Tibial artery (tissue), 4 donors: ENCODE results near the gene DYSF.

ENCODE experiments used
- DNase-seq, 2 donors: peaks; one replicate each; pipeline ENCODE4 v3.0.0-alpha.2; 2019
- H3K27ac ChIP-seq, 2 donors: fragments of 200-600 bp; sonication (generic) in 1 of 2; 1 replicate in 1 of 2; 2 replicates in 1 of 2; pipeline ENCODE4 v1.5.1; 2018 to 2019; ENCODE audit warnings: mild to moderate bottlenecking in 1 of 2
- H3K27me3 ChIP-seq, 2 donors: fragments of 200-600 bp; sonication (generic) in 1 of 2; one replicate each; pipeline versions ENCODE4 v1.5.1 to v1.6.0; 2016 to 2019
- H3K36me3 ChIP-seq, 3 donors: fragments of 200-600 bp; sonication (generic) in 2 of 3; one replicate each; pipeline ENCODE4 v1.5.1; 2016 to 2019; ENCODE audit warnings: mild to moderate bottlenecking in 2 of 3
- H3K4me1 ChIP-seq, 4 donors: fragments of 200-600 bp; sonication (generic) in 2 of 4; 1 replicate in 3 of 4; 2 replicates in 1 of 4; pipeline ENCODE4 v1.5.1; 2016 to 2019
- H3K4me3 ChIP-seq, 2 donors: fragments of 200-600 bp; sonication (generic) in 1 of 2; 1 replicate in 1 of 2; 2 replicates in 1 of 2; pipeline ENCODE4 v1.5.1; 2018 to 2019; ENCODE audit warnings: mild to moderate bottlenecking in 2 of 2
- H3K9me3 ChIP-seq, 3 donors: fragments of 200-600 bp; sonication (generic) in 1 of 3; one replicate each; pipeline ENCODE4 v1.5.1; 2016 to 2019
- intact Hi-C: fragments of 100-400 bp; cut with DNase I; formaldehyde crosslinking; loops from one replicate; pipeline ENCODE4 v1.15.0; 2023; ENCODE audit warnings: low total_unique reads
- TF ChIP-seq, protein P1 (sequence below), 2 experiments: fragments of 200-600 bp in 1 of 2; fragments of 450-650 bp in 1 of 2; IDR thresholded peaks; one replicate each; pipeline ENCODE4 v1.5.1; 2017 to 2019; ENCODE audit warnings: antibody characterized with exemption in 2 of 2, mild to moderate bottlenecking in 1 of 2, moderate library complexity in 1 of 2

Gene DYSF

DNA sequence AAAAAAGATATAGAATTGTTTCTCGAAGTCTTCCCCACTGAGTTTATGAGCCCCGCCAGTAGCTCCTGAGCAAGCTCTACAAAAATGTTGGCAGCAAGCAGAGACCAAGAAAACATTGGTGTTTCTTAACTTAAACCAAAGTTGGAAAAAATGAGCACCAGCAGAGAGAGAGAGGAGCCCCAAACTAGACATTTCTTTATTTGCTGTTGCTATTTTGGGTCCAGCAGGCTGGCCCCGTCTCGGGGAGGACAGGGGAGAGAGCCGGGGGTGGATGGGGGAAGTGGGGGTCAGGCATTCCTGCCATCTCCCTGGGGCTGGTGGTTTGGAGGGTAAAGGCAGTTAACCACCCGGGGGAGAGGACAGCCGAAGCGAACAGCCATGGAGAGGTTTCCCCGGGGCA is 113.0 kb downstream of the DYSF start:
- TF ChIP-seq, protein P1, sequence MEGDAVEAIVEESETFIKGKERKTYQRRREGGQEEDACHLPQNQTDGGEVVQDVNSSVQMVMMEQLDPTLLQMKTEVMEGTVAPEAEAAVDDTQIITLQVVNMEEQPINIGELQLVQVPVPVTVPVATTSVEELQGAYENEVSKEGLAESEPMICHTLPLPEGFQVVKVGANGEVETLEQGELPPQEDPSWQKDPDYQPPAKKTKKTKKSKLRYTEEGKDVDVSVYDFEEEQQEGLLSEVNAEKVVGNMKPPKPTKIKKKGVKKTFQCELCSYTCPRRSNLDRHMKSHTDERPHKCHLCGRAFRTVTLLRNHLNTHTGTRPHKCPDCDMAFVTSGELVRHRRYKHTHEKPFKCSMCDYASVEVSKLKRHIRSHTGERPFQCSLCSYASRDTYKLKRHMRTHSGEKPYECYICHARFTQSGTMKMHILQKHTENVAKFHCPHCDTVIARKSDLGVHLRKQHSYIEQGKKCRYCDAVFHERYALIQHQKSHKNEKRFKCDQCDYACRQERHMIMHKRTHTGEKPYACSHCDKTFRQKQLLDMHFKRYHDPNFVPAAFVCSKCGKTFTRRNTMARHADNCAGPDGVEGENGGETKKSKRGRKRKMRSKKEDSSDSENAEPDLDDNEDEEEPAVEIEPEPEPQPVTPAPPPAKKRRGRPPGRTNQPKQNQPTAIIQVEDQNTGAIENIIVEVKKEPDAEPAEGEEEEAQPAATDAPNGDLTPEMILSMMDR (IDR thresholded peaks at IDR 0.05), result no peak
- Histone ChIP-seq H3K9me3 (no peaks in the 10 kb centered on the region), H3K27me3 (no peaks in the 10 kb centered on the region), H3K36me3 (peaks cover 0 to 10% (median 8%) of the 10 kb centered on the region in 3 donors), H3K4me1 (peaks cover 0 to 48% (median 16%) of the 10 kb centered on the region in 4 donors), H3K27ac (peak overlapping the region; percentile 67 to 69), H3K4me3 (no peak overlapping the region)
- DNase-seq, result no peak
- intact Hi-C loops, result no loop called here

DNA sequence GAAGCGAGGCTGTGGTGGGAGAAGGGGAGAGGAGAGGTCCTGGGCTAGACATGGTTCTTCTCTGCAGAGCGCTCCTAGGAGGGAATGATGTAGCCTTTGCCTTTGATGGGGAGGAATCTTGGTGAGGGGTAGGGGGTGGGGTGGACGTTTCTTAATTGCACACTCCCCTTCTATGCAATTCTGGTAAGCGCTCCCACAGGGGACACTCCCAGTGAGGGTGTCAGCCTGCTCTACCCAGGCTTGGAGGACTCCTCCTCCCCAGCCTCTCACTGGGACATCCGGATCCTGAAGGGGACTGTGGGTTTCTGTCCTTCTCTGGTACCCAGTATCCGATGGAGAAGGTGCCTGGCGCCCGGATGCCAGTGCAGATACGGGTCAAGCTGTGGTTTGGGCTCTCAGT is 114.3 kb downstream of the DYSF start:
- H3K27ac ChIP-seq, result no peak overlapping the region
- TF ChIP-seq, protein P1 (IDR thresholded peaks at IDR 0.05), result no peak
- no peak overlapping the region for H3K4me3 ChIP-seq
- no peak for DNase-seq
- intact Hi-C loops, result no loop called here
- H3K36me3 ChIP-seq, result peaks cover 0 to 17% (median 8%) of the 10 kb centered on the region in 3 donors
- no peaks in the 10 kb centered on the region for H3K9me3 ChIP-seq
- H3K4me1 ChIP-seq, result peaks cover 0 to 38% (median 16%) of the 10 kb centered on the region in 4 donors
- H3K27me3 ChIP-seq, result no peaks in the 10 kb centered on the region

DNA sequence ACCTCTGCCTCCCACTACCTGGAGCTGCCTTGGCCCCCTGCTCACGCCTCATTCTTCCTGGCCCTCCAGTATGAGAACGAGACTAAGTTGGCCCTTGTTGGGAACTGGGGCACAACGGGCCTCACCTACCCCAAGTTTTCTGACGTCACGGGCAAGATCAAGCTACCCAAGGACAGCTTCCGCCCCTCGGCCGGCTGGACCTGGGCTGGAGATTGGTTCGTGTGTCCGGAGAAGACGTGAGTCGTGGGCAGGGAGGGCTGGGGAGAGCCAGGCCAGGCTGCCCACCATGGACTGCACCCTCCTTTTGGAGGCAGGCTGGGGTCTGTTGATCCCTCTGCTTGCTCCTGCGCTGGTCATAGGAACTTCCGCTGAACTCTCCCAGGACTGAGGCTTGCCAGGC is 114.7 kb downstream of the DYSF start:
- Histone ChIP-seq H3K4me3 (no peak overlapping the region), H3K4me1 (peaks cover 0 to 38% (median 16%) of the 10 kb centered on the region in 4 donors), H3K36me3 (peaks cover 0 to 21% (median 8%) of the 10 kb centered on the region in 3 donors), H3K27me3 (no peaks in the 10 kb centered on the region), H3K27ac (no peak overlapping the region), H3K9me3 (no peaks in the 10 kb centered on the region)
- intact Hi-C loops, result no loop called here
- TF ChIP-seq, protein P1 (IDR thresholded peaks at IDR 0.05), result no peak
- DNase-seq, result no peak

DNA sequence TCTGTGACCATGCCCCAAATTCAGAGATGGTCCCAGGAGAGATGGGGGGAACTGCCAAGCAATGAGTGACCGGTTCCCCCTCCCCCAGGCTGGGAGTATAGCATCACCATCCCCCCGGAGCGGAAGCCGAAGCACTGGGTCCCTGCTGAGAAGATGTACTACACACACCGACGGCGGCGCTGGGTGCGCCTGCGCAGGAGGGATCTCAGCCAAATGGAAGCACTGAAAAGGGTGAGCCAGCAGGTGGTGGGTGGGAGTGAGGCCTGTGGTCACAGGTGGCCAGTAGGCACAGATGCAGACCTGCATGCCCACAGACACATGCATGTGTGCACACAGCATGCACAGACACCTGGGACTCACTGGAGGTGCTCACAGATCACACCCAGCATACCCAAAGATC is 117.2 kb downstream of the DYSF start:
- Histone ChIP-seq H3K36me3 (peaks cover 0 to 21% (median 8%) of the 10 kb centered on the region in 3 donors), H3K27me3 (no peaks in the 10 kb centered on the region), H3K9me3 (no peaks in the 10 kb centered on the region), H3K4me3 (no peak overlapping the region), H3K27ac (no peak overlapping the region), H3K4me1 (peaks cover 0 to 24% (median 13%) of the 10 kb centered on the region in 4 donors)
- TF ChIP-seq, protein P1 (IDR thresholded peaks at IDR 0.05), result no peak
- intact Hi-C loops, result no loop called here
- DNase-seq, result no peak

DNA sequence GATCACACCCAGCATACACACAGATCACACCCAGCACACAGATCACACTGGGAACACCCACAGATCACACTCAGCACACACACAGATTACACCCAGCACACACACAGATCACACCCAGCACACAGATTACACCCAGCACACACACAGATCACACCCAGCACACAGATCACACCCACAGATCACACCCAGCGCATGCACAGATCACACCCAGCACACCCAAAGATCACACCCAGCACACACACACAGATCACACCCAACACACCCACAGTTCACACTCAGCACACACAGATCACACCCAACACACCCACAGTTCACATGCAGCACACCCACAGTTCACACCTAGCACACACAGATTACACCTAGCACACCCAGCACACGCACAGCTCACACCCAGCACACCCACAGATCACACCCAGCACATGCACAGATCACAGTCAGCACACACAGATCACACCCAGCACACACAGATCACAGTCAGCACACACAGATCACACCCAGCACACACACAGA is 117.6 kb downstream of the DYSF start:
- Histone ChIP-seq H3K27me3 (no peaks in the 10 kb centered on the region), H3K9me3 (no peaks in the 10 kb centered on the region), H3K36me3 (peaks cover 0 to 21% (median 8%) of the 10 kb centered on the region in 3 donors), H3K4me3 (no peak overlapping the region), H3K27ac (no peak overlapping the region), H3K4me1 (peaks cover 0 to 19% (median 8%) of the 10 kb centered on the region in 4 donors)
- TF ChIP-seq, protein P1 (IDR thresholded peaks at IDR 0.05), result no peak
- intact Hi-C loops, result no loop called here
- no peak for DNase-seq

DNA sequence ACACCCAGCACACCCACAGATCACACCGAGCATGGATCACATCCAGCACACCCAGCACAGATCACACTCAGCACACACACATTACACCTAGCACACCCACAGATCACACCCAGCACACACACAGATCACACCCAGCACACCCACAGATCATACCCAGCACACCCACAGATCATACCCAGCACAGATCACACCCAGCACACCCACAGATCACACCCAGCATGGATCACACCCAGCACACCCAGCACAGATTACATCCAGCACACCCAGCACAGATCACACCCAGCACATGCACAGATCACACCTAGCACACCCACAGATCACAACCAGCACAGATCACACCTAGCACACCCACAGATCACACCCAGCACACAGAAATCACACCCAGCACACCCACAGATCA is 118.6 kb downstream of the DYSF start:
- Histone ChIP-seq H3K4me1 (peaks cover 0 to 9% (median under 1%) of the 10 kb centered on the region in 4 donors), H3K27me3 (no peaks in the 10 kb centered on the region), H3K27ac (no peak overlapping the region), H3K36me3 (peaks cover 0 to 21% (median 8%) of the 10 kb centered on the region in 3 donors), H3K4me3 (no peak overlapping the region), H3K9me3 (no peaks in the 10 kb centered on the region)
- no peak for DNase-seq
- intact Hi-C loops, result no loop called here
- TF ChIP-seq, protein P1 (IDR thresholded peaks at IDR 0.05), result no peak
